ENCODE measurements around the gene HTRA1.

Gene HTRA1

DNA sequence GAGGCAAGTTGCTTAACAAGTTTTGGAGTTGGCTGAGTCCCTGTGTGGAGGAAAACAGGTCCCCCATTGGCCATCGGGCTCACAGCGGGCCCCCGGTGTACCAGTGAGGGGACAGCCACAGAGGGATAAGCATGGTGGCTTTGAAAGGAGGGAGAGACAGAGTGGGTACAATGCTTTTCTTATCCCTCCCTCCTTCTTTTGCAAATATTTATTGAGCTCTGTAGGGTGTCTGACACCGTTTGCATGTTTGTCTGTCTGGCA is 2.8 kb downstream of the HTRA1 start:
- TF ChIP-seq, protein P1, sequence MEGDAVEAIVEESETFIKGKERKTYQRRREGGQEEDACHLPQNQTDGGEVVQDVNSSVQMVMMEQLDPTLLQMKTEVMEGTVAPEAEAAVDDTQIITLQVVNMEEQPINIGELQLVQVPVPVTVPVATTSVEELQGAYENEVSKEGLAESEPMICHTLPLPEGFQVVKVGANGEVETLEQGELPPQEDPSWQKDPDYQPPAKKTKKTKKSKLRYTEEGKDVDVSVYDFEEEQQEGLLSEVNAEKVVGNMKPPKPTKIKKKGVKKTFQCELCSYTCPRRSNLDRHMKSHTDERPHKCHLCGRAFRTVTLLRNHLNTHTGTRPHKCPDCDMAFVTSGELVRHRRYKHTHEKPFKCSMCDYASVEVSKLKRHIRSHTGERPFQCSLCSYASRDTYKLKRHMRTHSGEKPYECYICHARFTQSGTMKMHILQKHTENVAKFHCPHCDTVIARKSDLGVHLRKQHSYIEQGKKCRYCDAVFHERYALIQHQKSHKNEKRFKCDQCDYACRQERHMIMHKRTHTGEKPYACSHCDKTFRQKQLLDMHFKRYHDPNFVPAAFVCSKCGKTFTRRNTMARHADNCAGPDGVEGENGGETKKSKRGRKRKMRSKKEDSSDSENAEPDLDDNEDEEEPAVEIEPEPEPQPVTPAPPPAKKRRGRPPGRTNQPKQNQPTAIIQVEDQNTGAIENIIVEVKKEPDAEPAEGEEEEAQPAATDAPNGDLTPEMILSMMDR (IDR thresholded peaks at IDR 0.05; ENCODE audit: control extremely low read depth, extremely low read depth, low read depth, missing control alignments), result no peak
- CTCF ChIA-PET, result no interaction called here
- POLR2A ChIA-PET, result no interaction called here
- DNase-seq (ENCODE audit: extremely low spot score), result no peak

DNA sequence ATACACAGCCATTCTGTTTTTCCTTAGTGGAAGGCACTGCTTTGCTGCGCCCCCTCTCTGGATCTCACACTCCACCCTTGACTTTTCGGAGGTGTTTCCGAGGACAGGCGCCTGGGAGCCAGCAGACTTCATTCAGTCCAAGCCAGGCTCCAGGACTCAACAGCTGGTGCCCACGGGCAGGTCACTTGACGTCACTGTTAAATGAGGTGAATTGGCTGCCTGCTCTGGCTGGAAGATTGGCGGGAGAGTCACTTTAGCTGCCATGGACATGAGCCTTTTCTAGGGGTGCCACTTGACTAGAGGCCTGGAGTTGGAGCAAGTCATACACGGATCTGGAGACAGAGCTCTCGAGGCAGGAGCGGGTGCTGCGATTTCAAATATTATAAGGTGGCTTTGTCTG is 3.2 kb downstream of the HTRA1 start:
- CTCF ChIA-PET, result no interaction called here
- TF ChIP-seq, protein P1 (IDR thresholded peaks at IDR 0.05; ENCODE audit: control extremely low read depth, extremely low read depth, low read depth, missing control alignments), result no peak
- POLR2A ChIA-PET, result no interaction called here
- no peak for DNase-seq (ENCODE audit: extremely low spot score)

DNA sequence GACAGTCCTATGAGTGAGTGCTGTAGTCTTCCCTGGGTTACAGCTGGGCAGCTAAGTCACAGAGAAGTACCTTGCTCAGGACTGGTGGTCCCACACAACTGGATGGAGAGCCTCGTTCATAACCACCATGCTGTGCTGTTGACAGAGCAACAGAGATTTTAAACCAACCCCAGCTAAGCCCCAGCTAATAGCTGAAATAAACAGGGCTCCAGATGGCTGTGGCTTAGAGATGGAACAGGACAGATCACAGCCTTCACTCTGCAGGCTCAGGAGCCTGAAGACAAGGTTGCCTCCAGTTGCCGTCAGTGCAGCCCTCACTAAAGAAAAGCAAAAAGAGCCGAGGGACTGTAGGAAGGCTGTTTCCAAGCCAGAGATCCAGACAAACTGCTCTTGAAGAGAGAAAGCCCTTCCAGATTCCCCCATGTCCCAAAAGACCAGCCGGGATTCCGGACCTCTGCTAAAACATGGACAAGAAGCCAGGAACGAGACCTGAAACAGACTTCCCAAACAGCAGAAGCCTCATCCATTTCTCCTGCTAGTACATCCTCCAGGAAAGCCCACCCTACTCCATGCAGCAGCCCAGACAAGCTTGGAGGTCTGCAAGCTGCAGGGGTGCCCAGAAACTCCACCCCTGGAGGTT is 4.2 kb downstream of the HTRA1 start:
- CTCF ChIA-PET, result no interaction called here
- no peak for DNase-seq (ENCODE audit: extremely low spot score)
- TF ChIP-seq, protein P1 (IDR thresholded peaks at IDR 0.05; ENCODE audit: control extremely low read depth, extremely low read depth, low read depth, missing control alignments), result no peak
- POLR2A ChIA-PET, result no interaction called here

DNA sequence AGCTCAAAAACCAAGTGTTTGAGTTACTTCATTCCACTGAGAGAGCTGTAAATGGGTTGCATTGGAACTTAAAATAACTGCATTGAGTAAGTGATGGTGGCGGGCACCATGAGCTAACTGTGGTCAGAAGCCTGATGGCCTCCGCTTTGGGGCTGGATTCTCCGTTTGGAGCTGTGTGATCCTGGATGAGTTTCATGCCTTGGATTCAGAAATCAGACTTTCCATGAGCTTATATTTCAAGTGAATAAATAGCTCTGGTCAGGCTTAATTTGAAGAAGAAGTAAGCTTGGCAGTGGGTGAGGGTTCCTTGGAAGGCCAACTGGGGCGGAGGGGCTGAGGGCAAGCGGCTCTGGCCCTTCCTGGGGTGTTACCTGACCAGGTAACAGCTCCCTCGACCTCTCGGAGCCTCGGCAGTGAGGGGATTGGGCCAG is 5.6 kb downstream of the HTRA1 start:
- POLR2A ChIA-PET, result no interaction called here
- DNase-seq (ENCODE audit: extremely low spot score), result no peak
- CTCF ChIA-PET, result interaction anchor here (1.3 to 1.5 kb wide), 2 partner anchors 12 to 168 kb away, joined by 3 to 6 read pairs; no protein-coding TSS in a partner anchor

DNA sequence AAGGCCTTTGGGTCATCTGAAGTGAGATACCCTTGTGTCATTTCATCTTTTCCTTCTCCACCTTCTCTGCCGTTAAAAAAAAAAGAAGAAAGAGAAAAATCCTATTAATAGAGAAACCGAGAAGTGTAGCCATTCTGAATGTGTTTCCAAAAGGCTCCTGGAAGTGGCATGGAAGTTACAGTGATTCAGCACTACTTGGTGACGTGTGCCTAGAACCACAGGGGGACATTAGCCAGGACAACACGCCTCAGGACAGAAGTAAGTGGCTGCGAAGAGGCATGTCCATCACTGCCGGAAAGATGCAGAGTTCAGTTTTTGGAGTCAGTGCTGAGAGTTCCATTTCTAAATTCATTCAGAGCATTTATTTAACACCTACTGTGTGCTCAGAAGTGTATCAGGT is 6.3 kb downstream of the HTRA1 start:
- DNase-seq (ENCODE audit: extremely low spot score), result no peak
- ChIA-PET POLR2A (no interaction called here), CTCF (interaction anchor here (1.3 kb wide), 1 partner anchor 12 kb away, joined by 6 read pairs; no protein-coding TSS in a partner anchor)
- TF ChIP-seq, protein P1 (IDR thresholded peaks at IDR 0.05; ENCODE audit: control extremely low read depth, extremely low read depth, low read depth, missing control alignments), result no peak

More for the DNA sequence above, 5.6 kb downstream of the HTRA1 start:
- TF ChIP-seq, protein P1 (IDR thresholded peaks at IDR 0.05; ENCODE audit: control extremely low read depth, extremely low read depth, low read depth, missing control alignments), result no peak

DNA sequence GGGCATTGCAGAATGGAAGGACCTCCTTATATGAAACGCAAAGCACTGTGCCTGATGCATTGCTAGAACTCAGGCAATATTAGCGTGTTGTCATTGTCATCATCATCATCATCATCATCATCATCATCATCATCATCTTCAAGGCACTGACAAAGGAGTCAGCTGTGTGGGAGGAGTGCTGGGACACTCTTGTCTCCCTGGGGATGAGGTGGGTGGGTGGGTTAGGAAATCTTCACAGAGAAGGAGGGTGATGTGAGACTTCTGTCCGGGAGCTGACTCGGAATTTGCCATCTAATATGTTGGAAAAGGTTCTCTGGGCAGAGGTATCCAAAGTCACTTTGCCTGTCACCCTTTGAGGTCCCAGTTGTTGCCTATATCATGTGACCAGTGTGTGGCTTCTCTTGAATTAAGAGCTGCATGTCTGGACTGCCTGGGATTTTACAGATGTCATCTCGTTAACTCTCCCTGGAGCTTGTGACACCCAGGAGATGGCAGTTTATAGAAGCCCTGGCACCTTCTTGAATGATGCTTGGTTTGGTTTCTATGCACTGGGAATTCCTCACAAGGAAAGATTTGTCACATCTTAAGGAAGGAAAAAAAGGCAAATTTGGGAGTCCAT is 7.1 kb downstream of the HTRA1 start:
- ChIA-PET CTCF (interaction anchor here (1.0 kb wide), 1 partner anchor 13 kb away, joined by 3 read pairs; no protein-coding TSS in a partner anchor), POLR2A (no interaction called here)

More for the DNA sequence above, 7.1 kb downstream of the HTRA1 start:
- DNase-seq (ENCODE audit: extremely low spot score), result no peak
- TF ChIP-seq, protein P1 (IDR thresholded peaks at IDR 0.05; ENCODE audit: control extremely low read depth, extremely low read depth, low read depth, missing control alignments), result no peak

All from GM10248 (cell line).